DOHH2 (cell line): ENCODE measurements around the gene ELAPOR1.

Experiments used
- EZH2phosphoT487 ChIP-seq: fragments of 200-600 bp; sonication (generic); IDR thresholded peaks from 2 replicates; pipeline ENCODE4 v1.6.1; 2017; ENCODE audit warnings: borderline replicate concordance, mild to moderate bottlenecking, antibody characterized with exemption, low read length, moderate library complexity, mixed read lengths
- TF ChIP-seq, protein P1 (sequence below): fragments of 200-600 bp; sonication (generic); IDR thresholded peaks from one replicate; pipeline ENCODE4 v1.5.1; 2014; ENCODE audit warnings: antibody characterized with exemption, mild to moderate bottlenecking, low read depth, low read length; ENCODE audit not compliant: poor library complexity, severe bottlenecking

DNA sequence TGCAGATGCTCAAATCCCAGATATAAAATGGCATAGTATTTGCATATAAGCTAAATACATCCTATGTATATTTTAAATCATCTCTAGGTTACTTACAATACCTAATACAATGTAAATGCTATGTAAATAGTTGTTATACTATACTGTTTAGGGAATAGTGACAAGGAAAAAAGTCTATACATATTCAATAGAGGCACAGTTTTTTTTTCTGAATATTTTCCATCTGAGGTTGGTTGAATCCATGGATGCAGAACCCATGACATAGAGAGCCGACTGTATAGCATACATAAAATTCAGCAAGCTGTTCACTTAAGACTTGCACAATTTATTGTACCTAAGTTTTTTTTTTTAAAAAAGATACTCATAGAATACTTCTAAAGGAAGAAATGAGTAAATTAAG is 44.6 kb upstream of the ELAPOR1 start:
- TF ChIP-seq, protein P1, sequence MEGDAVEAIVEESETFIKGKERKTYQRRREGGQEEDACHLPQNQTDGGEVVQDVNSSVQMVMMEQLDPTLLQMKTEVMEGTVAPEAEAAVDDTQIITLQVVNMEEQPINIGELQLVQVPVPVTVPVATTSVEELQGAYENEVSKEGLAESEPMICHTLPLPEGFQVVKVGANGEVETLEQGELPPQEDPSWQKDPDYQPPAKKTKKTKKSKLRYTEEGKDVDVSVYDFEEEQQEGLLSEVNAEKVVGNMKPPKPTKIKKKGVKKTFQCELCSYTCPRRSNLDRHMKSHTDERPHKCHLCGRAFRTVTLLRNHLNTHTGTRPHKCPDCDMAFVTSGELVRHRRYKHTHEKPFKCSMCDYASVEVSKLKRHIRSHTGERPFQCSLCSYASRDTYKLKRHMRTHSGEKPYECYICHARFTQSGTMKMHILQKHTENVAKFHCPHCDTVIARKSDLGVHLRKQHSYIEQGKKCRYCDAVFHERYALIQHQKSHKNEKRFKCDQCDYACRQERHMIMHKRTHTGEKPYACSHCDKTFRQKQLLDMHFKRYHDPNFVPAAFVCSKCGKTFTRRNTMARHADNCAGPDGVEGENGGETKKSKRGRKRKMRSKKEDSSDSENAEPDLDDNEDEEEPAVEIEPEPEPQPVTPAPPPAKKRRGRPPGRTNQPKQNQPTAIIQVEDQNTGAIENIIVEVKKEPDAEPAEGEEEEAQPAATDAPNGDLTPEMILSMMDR = no peak
- no peak for TF ChIP-seq EZH2phosphoT487
